Heart left ventricle (tissue), 16 donors: Measurements from ENCODE around the gene LRRC3. TPM values are rescaled to one million over a fixed set of nuclear protein-coding genes. Genes with fewer than 3 reads are reported as not detected.

Experiments used
- ATAC-seq, 4 donors: fragments of 200-7000 bp; cut with Tn5 transposase; one replicate each; pipeline ENCODE4 v1.9.1; 2020 to 2022; ENCODE audit warnings: moderate library complexity in 4 of 4, mild to moderate bottlenecking in 3 of 4, moderate number of reproducible peaks in 1 of 4
- DNase-seq, 5 donors: peaks; one replicate each; pipeline ENCODE4 v3.0.0-alpha.2; 2020
- H3K27ac ChIP-seq, 12 donors: fragments of 200-600 bp; sonication (generic) in 4 of 12; one replicate each; pipeline versions ENCODE4 v1.5.0 to v1.8.0; 2016 to 2022; ENCODE audit warnings: mild to moderate bottlenecking in 2 of 12
- H3K27me3 ChIP-seq, 9 donors: fragments of 200-600 bp; sonication (generic) in 2 of 9; one replicate each; pipeline versions ENCODE4 v1.5.1 to v1.8.0; 2016 to 2022; ENCODE audit warnings: mild to moderate bottlenecking in 3 of 9
- H3K36me3 ChIP-seq, 9 donors: fragments of 200-600 bp; sonication (generic) in 2 of 9; one replicate each; pipeline versions ENCODE4 v1.5.0 to v1.8.0; 2018 to 2022; ENCODE audit warnings: mild to moderate bottlenecking in 2 of 9
- H3K4me1 ChIP-seq, 12 donors: fragments of 200-600 bp; sonication (generic) in 4 of 12; one replicate each; pipeline versions ENCODE4 v1.5.0 to v1.8.0; 2016 to 2022; ENCODE audit warnings: mild to moderate bottlenecking in 3 of 12
- H3K4me3 ChIP-seq, 12 donors: fragments of 200-600 bp; sonication (generic) in 4 of 12; one replicate each; pipeline versions ENCODE4 v1.5.0 to v1.8.0; 2017 to 2022; ENCODE audit warnings: mild to moderate bottlenecking in 9 of 12, moderate library complexity in 4 of 12
- H3K9me3 ChIP-seq, 12 donors: fragments of 200-600 bp; sonication (generic) in 4 of 12; one replicate each; pipeline versions ENCODE4 v1.5.0 to v1.8.0; 2016 to 2022; ENCODE audit warnings: mild to moderate bottlenecking in 1 of 12
- CTCF ChIP-seq, 12 donors: fragments of 200-600 bp; sonication (generic) in 4 of 12; IDR thresholded peaks; one replicate each; pipeline versions ENCODE4 v1.5.0 to v1.8.0; 2018 to 2022; ENCODE audit warnings: antibody characterized with exemption in 12 of 12, mild to moderate bottlenecking in 5 of 12
- POLR2A ChIP-seq, 2 donors: fragments of 450-650 bp; IDR thresholded peaks; one replicate each; pipeline ENCODE4 v1.6.1; 2017; ENCODE audit warnings: antibody characterized with exemption in 2 of 2, mild to moderate bottlenecking in 2 of 2, moderate library complexity in 2 of 2
- WGBS, 4 donors: extraction: QIAGEN DNeasy Blood & Tissue Kit in 2 of 4; methylation state at CpG; one replicate each; pipeline versions ENCODE4 v1.1.5 to v1.1.7; 2013 to 2018; 5-methylcytosine and 5-hydroxymethylcytosine counted together
- intact Hi-C, 10 donors: fragments of 100-400 bp; cut with DNase I; formaldehyde crosslinking; loops; one replicate each; pipeline versions ENCODE4 v1.11.1 to v1.14.2; 2022
- polyA plus RNA-seq, 2 donors: library from polyadenylated mRNA; stranded (reverse); fragments of 200-250 nt; gene quantifications; one replicate each; pipeline ENCODE4 v1.2.3, GENCODE V29; 2013
- total RNA-seq, 9 donors: library from RNA; depleted of rRNA in 2 of 9; stranded (reverse); fragments of >200 nt in 2 of 9; fragmentation: NEBNext Ultra II Directional in 3 of 9; extraction: Animal tissue kit (Norgen Biotek cat#: 25700) in 3 of 9; gene quantifications; one replicate each; pipeline versions ENCODE4 v1.1.0 to v1.2.4, GENCODE V29; 2016 to 2023
- donor health status: ischemic (EF 13 %, LVEDD 7.1; RV severe dilation, severe dysfunction).
- donor health status: healthy with polysubstance abuse.
- donor health status: DM: no; HTN: yes; CAD: no.
- donor health status: DM: no; HTN: no; CAD: no.
- donor health status: ischemic (EF 25% LVEDD 6.9; RV normal size, moderate dysfunction).
- donor health status: ischemic (EF 25% LVEDD 5.7; RV mildly dilated, moderate dysfunction).
- donor health status: healthy.
- donor health status: DM: yes; HTN: yes; CAD: no.
- donor health status: ischemic (EF 35%, LVEDD 5.7; RV mildly dilated, moderate dysfunction).
- donor health status: nonischemic (EF 11% LVEDD 7.7; RV severe dilation, severe dysfunction).
- donor health status: DM: yes; HTN: yes; CAD: no.
- donor health status: PGD.
- donor health status: ischemic (EF 29% LVEDD 5.4; RV normal size, mild dysfunction).
- donor health status: nonischemic (EF 23%, LVEDD 6.1; RV moderate dilation, normal function).

LRRC3 gene
- total and polyA plus RNA-seq, 11 donors: 1.4 to 5.8 (median 2.3) TPM

DNA sequence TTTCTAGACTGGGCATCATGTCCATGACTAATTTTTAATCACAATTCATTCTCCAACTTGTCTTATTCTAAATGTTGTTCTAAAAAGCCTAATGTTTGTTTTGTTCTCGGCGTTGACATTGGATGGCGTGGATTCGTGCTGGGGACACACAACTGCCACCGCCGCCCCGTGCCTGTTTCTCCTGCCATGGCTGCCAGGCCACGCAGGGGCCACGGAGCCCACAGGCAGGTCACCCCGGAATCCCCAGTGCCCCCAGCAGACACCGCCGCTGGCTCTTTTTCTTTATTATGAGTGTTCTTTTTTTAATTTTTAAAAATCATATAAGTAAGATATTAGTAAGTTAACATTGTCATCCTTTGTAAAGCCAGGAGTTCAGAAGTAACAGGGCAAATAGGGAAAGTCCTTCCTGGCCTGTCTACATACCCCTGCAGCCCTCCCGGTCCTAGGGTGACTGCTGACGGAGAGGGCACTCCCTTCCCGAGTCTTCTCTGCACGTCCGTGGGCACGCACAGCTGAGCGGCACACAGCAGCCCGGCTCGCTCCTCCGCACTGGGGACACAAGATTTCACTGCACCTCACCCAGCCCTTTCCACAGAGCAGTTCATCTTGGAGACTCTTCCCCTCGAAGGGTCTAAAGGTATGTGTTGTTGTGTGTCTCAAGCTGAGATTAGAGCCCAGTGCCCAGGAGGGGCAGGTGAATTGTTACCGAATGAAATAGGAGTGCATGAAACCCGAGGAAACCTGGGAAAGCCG, 52.5 kb downstream of the LRRC3 start:
- Histone ChIP-seq H3K4me3 (no peak overlapping the region), H3K36me3 (no peaks in the 10 kb centered on the region), H3K9me3 (no peaks in the 10 kb centered on the region), H3K27ac (no peak overlapping the region), H3K27me3 (peaks cover 0 to 27% (median 0%) of the 10 kb centered on the region in 9 donors), H3K4me1 (peaks cover 0 to 14% (median 0%) of the 10 kb centered on the region in 12 donors)
- WGBS, 4 donors: 86 to 92% (median 89%) methylated on average over 26 of the region's 26 CpGs
- intact Hi-C loops: loop anchor here in 1 of 10 donors (10.0 kb wide), 1 partner anchor 407 kb away; no protein-coding TSS in a partner anchor
- ATAC-seq (no peak), DNase-seq (peak in 2 of 5 donors; percentile 15 to 54)
- TF ChIP-seq CTCF (IDR thresholded peaks at IDR 0.05) (no peak), POLR2A (IDR thresholded peaks at IDR 0.05) (no peak)

GRCh38 chr21:44508426-44508710, 53.1 kb downstream of the LRRC3 start:
- intact Hi-C loops: loop anchor here in 1 of 10 donors (10.0 kb wide), 1 partner anchor 406 kb away; no protein-coding TSS in a partner anchor
- H3K27ac ChIP-seq: no peak overlapping the region
- 76 to 92% (median 85%) methylated on average over 9 of the region's 9 CpGs for WGBS, 4 donors
- TF ChIP-seq POLR2A (IDR thresholded peaks at IDR 0.05) (no peak), CTCF (IDR thresholded peaks at IDR 0.05) (no peak)
- no peak for ATAC-seq
- H3K4me1 ChIP-seq: peaks cover 0 to 14% (median 0%) of the 10 kb centered on the region in 12 donors
- peak in 2 of 5 donors; percentile 18 to 43 for DNase-seq
- H3K36me3 ChIP-seq: no peaks in the 10 kb centered on the region
- no peak overlapping the region for H3K4me3 ChIP-seq
- peaks cover 0 to 27% (median 0%) of the 10 kb centered on the region in 9 donors for H3K27me3 ChIP-seq
- H3K9me3 ChIP-seq: no peaks in the 10 kb centered on the region

DNA sequence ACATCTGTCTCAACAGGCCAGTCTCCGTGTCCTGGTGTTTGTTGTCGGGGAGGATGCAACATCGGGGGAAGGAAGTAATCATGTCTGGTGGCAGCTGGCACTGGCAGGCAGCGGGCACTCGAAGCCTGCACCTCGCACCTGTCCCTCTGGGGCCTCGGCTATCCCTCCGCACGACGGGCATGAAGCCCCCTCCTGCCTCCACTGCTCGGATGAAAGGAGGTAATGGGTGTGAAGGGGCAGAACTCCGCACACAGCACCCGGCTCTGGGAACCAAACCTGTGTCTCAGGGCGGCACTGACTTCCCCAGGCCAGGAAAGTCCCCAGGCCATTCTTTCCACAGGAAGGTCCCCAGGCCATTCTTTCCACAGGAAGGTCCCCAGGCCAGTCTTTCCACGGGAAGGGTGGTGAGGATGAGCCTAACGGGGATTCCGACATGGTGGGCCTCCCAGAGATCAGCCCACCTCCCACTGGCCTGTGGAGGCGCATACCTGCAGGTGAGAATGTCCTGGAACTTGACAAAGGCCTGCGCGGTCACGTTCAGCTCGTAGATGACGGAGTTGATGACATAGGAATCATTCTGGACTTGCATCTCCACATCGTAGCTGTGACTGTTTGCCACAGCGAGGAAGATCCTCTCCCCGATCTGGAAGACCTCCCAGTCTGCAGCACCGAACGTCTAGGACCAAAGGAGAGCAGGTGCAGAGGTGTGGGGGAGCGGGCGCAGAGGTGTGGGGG, 53.6 kb downstream of the LRRC3 start:
- peak in 2 of 5 donors; percentile 10 to 20 for DNase-seq
- no peak for TF ChIP-seq POLR2A (IDR thresholded peaks at IDR 0.05)

DNA sequence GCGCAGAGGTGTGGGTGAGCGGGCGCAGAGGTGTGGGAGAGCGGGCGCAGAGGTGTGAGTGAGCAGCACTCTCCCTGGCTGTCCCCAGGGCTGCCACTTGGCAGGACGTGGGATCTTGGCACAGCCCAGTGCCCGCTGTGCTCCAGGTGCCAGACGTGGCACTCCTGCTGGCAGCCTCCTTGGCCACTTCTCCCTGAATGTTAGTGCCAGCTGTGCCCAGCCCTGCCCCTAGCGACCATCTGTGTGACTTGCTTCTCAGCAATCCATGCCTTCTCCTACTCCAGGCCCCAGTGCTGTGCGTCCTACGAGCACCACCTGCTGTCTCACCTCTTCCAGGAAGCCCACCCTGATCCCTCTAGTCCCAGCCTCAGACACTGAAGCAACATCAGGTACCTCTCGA, 54.2 kb downstream of the LRRC3 start:
- ATAC-seq: peak; percentile 92 to 97 (median 94)
- Histone ChIP-seq H3K36me3 (no peaks in the 10 kb centered on the region), H3K4me3 (no peak overlapping the region), H3K9me3 (no peaks in the 10 kb centered on the region), H3K4me1 (peaks cover 0 to 14% (median 0%) of the 10 kb centered on the region in 12 donors), H3K27ac (no peak overlapping the region), H3K27me3 (peaks cover 0 to 27% (median 0%) of the 10 kb centered on the region in 9 donors)
- TF ChIP-seq CTCF (IDR thresholded peaks at IDR 0.05) (peak; percentile 11 to 57 (median 42)), POLR2A (IDR thresholded peaks at IDR 0.05) (no peak)
- peak; percentile 74 to 91 (median 84) for DNase-seq
- 57 to 63% (median 58%) methylated on average over 11 to 12 of the region's 12 CpGs for WGBS, 4 donors
- intact Hi-C loops: loop anchor here in 1 of 10 donors (10.0 kb wide), 1 partner anchor 405 kb away; no protein-coding TSS in a partner anchor

More for the DNA sequence above, 53.6 kb downstream of the LRRC3 start:
- H3K4me3 ChIP-seq: no peak overlapping the region
- no peaks in the 10 kb centered on the region for H3K9me3 ChIP-seq
- intact Hi-C loops: loop anchor here in 1 of 10 donors (10.0 kb wide), 1 partner anchor 406 kb away; no protein-coding TSS in a partner anchor
- H3K4me1 ChIP-seq: peaks cover 0 to 14% (median 0%) of the 10 kb centered on the region in 12 donors
- H3K36me3 ChIP-seq: no peaks in the 10 kb centered on the region
- 76 to 84% (median 81%) methylated on average over 23 to 30 of the region's 30 CpGs for WGBS, 4 donors
- ATAC-seq: no peak
- H3K27me3 ChIP-seq: peaks cover 0 to 27% (median 0%) of the 10 kb centered on the region in 9 donors
- no peak overlapping the region for H3K27ac ChIP-seq
